IPS DF 4.7 (cell line): Measurements from ENCODE around the gene NOTUM.

ENCODE experiments used
- DNase-seq: peaks from one replicate; pipeline ENCODE4 v3.0.0-alpha.2; 2013; ENCODE audit warnings: low spot score; ENCODE audit errors: extremely low read depth

Gene NOTUM

GRCh38 chr17:81939881-81940385, 21.1 kb downstream of the NOTUM start:
- DNase-seq = no peak

DNA sequence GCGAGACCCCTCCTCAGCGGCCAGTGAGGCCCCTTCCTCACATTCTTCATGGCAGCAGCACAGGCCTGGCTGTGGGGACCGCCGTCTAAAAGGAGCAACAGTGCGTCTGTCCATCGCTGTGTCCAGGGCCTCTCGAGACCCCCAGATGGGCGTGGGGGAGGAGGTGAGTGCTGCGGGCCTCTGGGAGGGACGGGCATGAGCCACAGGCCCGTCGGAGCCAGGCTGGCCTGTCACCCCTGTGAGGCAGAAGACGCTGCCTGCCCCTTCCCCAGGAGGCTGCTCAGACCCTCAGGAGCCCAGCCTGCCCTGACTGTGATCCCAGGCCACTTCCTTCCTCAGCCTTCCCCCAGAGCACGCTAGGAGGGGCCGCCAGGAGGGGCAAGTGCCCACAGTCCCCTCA, 21.8 kb downstream of the NOTUM start:
- no peak for DNase-seq

DNA sequence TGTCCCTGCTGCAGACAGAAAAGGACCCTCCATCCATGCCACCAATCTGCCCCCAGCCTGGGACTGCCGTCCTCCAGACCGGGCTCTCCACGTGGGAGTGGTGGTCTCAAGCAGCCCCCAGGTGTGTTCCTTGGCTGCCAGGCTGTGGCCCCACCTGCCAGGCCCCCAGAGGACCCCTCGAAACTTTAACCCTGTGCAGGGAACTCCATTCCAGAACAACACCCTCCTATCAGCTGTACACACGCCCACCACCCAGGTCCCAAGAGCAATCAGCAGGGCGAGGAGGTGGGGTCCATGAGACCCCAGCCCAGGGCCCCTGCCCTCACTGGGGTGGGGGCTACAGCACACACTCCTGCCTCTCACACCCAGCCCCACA, 25.3 kb downstream of the NOTUM start:
- DNase-seq = no peak

GRCh38 chr17:81934850-81935708, 25.9 kb downstream of the NOTUM start:
- DNase-seq = no peak

- DNase-seq = no peak
These were observed 26.8 kb downstream of the NOTUM start for GRCh38 chr17:81934098-81934757.

- no peak for DNase-seq
These were observed 27.7 kb downstream of the NOTUM start for GRCh38 chr17:81933178-81933699.

GRCh38 chr17:81932333-81932983, 28.5 kb downstream of the NOTUM start:
- DNase-seq = no peak

DNA sequence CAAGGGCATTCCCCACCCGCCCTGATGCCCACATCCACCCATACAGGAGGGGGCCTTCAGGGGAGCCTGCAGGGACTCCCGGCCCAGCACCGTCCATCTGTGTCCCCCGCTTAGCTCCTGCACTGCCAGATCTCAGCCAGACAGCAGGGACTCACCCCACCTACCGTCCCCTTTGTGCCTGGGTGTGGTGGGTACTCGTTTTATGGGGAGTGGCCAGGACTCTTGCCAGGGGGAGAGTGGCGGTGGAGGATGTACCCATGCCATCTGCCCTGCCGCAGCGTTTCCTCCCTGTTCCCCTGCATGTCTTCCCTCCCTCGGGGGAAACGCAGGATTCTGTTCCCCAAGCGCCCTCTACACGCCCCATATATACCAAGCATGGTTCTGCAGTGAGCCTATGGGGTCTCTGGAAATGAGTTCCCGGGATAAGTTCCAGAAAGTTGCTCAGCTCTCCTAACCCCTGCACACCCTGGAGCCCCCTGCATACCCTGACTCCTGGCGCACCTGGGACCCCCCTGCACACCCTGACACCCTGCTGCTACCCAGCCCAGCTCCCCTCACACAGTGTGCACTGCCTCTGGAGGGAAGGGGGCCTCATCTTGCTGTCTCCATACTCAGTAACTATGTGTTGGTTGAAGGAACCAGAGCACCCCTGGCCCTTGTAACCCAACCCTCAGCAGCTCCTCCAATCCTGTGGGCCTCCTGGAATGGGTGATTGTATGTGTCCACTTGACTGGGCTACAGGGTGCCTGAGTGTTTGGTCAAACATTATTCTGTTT, 29.2 kb downstream of the NOTUM start:
- DNase-seq = no peak

- DNase-seq = no peak
These were observed 29.8 kb downstream of the NOTUM start for GRCh38 chr17:81931189-81931556.

DNA sequence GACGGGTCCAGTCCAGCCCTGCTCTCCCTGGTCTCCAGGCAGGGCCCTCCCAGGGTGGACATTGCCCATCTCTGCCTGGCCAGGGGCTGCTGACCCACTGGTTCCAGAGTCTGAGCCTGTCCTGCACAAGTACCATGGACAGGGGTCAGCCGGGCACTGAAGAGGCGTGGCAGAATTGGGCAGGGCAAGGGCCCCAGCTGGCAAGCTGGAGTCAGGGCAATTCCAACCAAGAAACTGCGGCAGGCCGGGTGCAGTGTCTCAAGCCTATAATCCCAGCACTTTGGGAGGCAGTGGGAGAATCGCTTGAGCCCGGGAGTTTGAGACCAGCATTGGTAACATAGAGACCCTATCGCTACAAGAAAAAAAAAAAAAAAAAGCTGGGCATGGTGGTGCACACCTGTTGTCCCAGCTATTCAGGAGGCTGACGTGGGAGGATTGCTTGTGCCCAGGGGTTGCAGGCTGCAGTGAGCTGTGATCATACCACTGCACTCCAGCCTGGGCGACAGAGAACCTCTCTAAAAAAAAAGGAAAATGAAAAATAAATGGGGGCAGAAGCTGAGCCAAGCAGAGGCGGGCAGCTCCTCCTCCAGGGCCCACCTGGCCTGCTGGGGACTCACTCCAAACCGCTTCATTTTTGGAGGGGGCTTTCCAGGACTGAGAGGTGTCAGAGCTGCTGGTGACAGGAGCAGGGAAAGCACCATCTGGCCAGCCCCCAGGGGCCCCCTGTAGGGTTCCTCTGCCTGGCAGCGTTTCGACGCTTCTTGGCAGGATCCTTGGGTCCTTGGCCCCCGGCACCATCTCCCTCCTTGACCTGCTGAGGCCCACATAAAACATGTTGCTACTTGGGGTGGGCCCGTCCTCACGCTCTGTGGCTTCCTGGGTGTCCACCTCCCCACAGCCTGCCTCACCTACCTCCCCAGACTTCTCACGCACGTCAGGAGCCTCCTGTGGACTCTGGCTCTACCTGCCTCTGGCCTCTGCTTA, 30.6 kb downstream of the NOTUM start:
- DNase-seq = no peak

- DNase-seq = no peak
These were observed 31.5 kb downstream of the NOTUM start for GRCh38 chr17:81929253-81930141.

- DNase-seq = no peak
These were observed 32.3 kb downstream of the NOTUM start for GRCh38 chr17:81928544-81929252.

GRCh38 chr17:81927653-81928543, 33.1 kb downstream of the NOTUM start, which contains the start of gene MAFG:
Gene MAFG, minus strand, starts transcription at chr17:81927735. Its CDS starts 4,550 bp downstream, at chr17:81923185.
- DNase-seq = no peak

DNA sequence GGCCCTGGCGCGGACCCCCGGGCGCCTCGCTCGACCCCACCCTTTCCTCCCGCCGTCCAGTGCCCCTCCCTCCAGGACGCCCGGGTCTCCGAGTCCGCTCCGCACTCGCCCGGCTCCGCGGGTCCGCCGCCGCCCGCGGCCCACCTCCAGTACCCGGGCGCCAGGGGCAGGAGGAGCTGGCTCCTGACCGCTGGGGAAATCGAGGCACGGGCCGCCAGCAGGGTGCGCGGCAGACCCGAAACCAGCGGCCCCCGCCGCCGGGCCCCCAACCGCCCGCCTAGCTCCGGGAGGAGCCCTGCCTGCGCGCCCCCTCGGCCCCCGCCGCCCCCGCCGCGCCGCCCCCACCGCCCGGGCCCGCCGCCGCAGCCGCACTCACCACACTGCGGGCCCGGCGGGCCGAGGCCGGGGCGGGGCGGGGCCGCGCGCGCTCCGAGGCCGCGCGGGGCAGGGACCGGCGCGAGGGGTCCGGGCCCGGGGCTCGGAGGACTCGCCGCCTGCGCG, 33.8 kb downstream of the NOTUM start:
- DNase-seq = no peak

DNA sequence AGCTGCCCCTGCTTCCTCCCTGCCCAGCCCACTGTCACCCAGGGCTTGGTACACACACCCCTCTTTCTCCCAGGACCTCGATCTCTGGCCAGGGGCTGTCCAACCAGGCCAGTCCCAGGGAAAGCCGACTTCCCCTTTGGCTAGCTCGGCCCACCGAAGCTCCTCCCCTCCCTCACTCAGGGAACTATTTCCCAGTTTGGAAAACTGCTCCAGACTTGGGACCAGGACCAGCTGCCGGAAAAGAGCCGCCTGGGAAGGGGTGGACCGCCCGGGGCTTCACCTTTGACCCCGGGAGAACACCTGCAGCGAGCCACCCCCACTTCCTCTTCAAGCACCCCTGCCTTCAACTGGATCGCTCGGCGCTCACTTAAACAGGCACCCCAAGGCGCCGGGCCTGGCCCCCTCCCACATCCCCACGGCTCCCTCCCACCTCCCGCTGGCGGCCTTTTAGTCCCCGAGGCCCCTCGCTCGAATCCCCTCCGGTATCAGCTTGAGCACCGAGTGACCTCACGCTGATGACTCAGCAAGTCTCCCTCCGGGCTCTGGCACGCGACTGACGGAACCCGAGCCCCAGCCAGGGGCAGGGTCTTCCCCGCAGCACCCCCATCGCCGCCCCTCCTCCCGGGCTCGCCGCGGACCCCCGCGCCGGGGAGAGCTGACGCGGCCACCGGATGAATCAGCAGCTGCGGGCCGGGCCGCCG, 34.4 kb downstream of the NOTUM start:
- DNase-seq = no peak

- DNase-seq = no peak
These were observed 35.0 kb downstream of the NOTUM start for GRCh38 chr17:81925860-81926450.
